Smooth muscle cell (in vitro differentiated cells): ENCODE measurements around the gene PRKAR1B. TPM values are rescaled to one million over a fixed set of nuclear protein-coding genes. Genes with fewer than 3 reads are reported as not detected.
"Not testable (repeated sequence)": the region's sequence is repeated elsewhere in the genome, so short reads cannot be mapped to it uniquely, and the experiment has no call there.

Source experiments
- DNase-seq: peaks from one replicate; lab custom pipeline; 2025; ENCODE audit not compliant: unreplicated experiment; lab: John Stamatoyannopoulos, UW
- H2AFZ ChIP-seq: fragments of 200-600 bp; sonication (generic); 2 replicates; pipeline ENCODE4 v1.6.0; 2016; ENCODE audit warnings: antibody characterized with exemption, low read depth, mild to moderate bottlenecking
- H3F3A ChIP-seq: fragments of 200-600 bp; sonication (generic); 2 replicates; pipeline ENCODE4 v1.6.0; 2017; ENCODE audit warnings: antibody characterized with exemption, low read depth
- H3K27ac ChIP-seq: fragments of 200-600 bp; sonication (generic); 2 replicates; pipeline ENCODE4 v1.5.1; 2016; ENCODE audit warnings: low read depth, mild to moderate bottlenecking
- H3K27me3 ChIP-seq: fragments of 200-600 bp; sonication (generic); 2 replicates; pipeline ENCODE4 v1.6.1; 2016; ENCODE audit warnings: low read depth, mild to moderate bottlenecking
- H3K36me3 ChIP-seq: fragments of 200-600 bp; sonication (generic); 2 replicates; pipeline ENCODE4 v1.5.1; 2016; ENCODE audit warnings: low read depth
- H3K4me1 ChIP-seq: fragments of 200-600 bp; sonication (generic); 2 replicates; pipeline ENCODE4 v1.5.1; 2016; ENCODE audit warnings: low read depth
- H3K4me2 ChIP-seq: fragments of 200-600 bp; sonication (generic); 2 replicates; pipeline ENCODE4 v1.6.0; 2016; ENCODE audit warnings: mild to moderate bottlenecking
- H3K4me3 ChIP-seq: fragments of 200-600 bp; sonication (generic); 2 replicates; pipeline ENCODE4 v1.5.1; 2016; ENCODE audit warnings: mild to moderate bottlenecking
- H3K79me2 ChIP-seq: fragments of 200-600 bp; sonication (generic); 2 replicates; pipeline ENCODE4 v1.6.0; 2016; ENCODE audit warnings: low read depth, mild to moderate bottlenecking
- H3K9ac ChIP-seq: fragments of 200-600 bp; sonication (generic); 2 replicates; pipeline ENCODE4 v1.6.0; 2016; ENCODE audit warnings: low read depth
- H3K9me3 ChIP-seq: fragments of 200-600 bp; sonication (generic); replicated peaks from 2 replicates; pipeline ENCODE4 v1.5.1; 2016; ENCODE audit warnings: low read depth
- H4K20me1 ChIP-seq: fragments of 200-600 bp; sonication (generic); 2 replicates; pipeline ENCODE4 v1.6.0; 2016; ENCODE audit warnings: low read depth
- CTCF ChIP-seq: fragments of 200-600 bp; sonication (generic); IDR thresholded peaks from 2 replicates; pipeline ENCODE4 v1.5.1; 2017; ENCODE audit warnings: borderline replicate concordance, mild to moderate bottlenecking, antibody characterized with exemption; ENCODE audit not compliant: insufficient read depth, poor library complexity, severe bottlenecking
- WGBS: methylation state at CpG from one replicate; pipeline ENCODE4 v1.1.7; 2016; ENCODE audit warnings: low lambda C conversion rate; 5-methylcytosine and 5-hydroxymethylcytosine counted together
- polyA plus RNA-seq: library from polyadenylated mRNA; unstranded; fragments of >200 nt; fragmentation: Nextera tagmentation; extraction: Ambion mirVana; gene quantifications from 2 replicates; pipeline ENCODE4 v1.2.1, GENCODE V29; 2016
- total RNA-seq: library from RNA; depleted of rRNA; stranded (reverse); fragments of >200 nt; gene quantifications from 2 replicates; pipeline ENCODE4 v1.2.3, GENCODE V29; 2014

Gene PRKAR1B
- total and polyA plus RNA-seq, 2 experiments from 2014 or later, result 5.3 to 10.1 TPM

DNA sequence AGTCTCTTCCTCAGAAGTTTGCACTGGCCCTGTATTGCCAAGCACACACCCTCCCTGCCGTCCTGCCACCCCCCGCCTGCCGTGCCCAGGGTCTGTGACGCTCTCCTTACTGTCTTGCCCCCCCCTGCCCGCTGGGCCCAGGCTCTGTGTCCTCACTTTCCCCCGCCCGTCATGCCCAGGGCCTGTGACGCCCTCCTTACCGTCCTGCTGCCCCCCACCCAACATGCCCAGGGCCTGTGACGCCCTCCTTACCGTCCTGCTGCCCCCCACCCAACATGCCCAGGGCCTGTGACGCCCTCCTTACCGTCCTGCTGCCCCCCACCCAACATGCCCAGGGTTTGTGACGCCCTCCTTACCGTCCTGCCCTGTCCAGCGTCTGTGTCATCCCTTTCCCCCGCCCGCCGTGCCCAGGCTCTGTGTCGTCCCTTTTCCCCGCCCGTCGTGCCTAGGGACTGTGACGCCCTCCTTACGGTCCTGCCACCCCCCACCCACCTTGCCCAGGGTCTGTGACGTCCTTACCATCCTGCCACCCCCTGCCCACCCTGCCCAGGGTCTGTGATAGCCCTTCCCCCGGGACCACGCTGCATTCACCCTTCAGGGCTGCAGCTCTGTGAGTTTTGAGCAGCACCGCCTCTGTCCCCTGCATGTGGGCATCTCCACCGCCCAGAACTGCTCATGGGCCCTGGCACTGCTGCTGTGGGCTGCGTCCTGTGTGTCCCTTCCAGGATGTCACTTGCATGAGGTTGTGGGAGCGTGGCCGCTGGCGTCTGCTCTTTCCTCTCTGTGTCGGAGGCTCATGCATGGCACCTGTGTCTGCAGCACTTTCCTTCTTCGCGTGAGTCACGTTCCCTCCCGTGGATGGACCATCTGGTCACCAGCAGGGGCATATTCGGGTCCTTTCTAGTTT lies 19.3 kb upstream of the PRKAR1B start:
- H3K4me1 ChIP-seq, result no peaks in the 10 kb centered on the region
- no peaks in the 10 kb centered on the region for H3K9me3 ChIP-seq
- WGBS, result 91% methylated on average over 31 of the region's 40 CpGs
- no peaks in the 10 kb centered on the region for H3K79me2 ChIP-seq
- no peak overlapping the region for H2AFZ ChIP-seq
- H3K36me3 ChIP-seq, result no peaks in the 10 kb centered on the region
- H4K20me1 ChIP-seq, result peaks cover 12% of the 10 kb centered on the region
- H3K4me2 ChIP-seq, result no peak overlapping the region
- no peak for TF ChIP-seq CTCF
- H3K4me3 ChIP-seq, result no peak overlapping the region
- no peaks in the 10 kb centered on the region for H3F3A ChIP-seq
- H3K27ac ChIP-seq, result no peak overlapping the region
- DNase-seq, result no peak
- H3K27me3 ChIP-seq, result no peaks in the 10 kb centered on the region
- H3K9ac ChIP-seq, result no peak overlapping the region

GRCh38 chr7:745431-746154 lies 18.5 kb upstream of the PRKAR1B start:
- Histone ChIP-seq H3K4me3 (no peak overlapping the region), H3K9me3 (no peaks in the 10 kb centered on the region), H3K4me2 (no peak overlapping the region), H3K9ac (no peak overlapping the region), H3K79me2 (no peaks in the 10 kb centered on the region), H3K4me1 (no peaks in the 10 kb centered on the region), H2AFZ (no peak overlapping the region), H3K27me3 (no peaks in the 10 kb centered on the region), H4K20me1 (peaks cover 12% of the 10 kb centered on the region), H3K36me3 (no peaks in the 10 kb centered on the region), H3F3A (no peaks in the 10 kb centered on the region), H3K27ac (no peak overlapping the region)
- DNase-seq, result no peak
- 97% methylated on average over 23 of the region's 23 CpGs for WGBS
- TF ChIP-seq CTCF, result no peak

DNA sequence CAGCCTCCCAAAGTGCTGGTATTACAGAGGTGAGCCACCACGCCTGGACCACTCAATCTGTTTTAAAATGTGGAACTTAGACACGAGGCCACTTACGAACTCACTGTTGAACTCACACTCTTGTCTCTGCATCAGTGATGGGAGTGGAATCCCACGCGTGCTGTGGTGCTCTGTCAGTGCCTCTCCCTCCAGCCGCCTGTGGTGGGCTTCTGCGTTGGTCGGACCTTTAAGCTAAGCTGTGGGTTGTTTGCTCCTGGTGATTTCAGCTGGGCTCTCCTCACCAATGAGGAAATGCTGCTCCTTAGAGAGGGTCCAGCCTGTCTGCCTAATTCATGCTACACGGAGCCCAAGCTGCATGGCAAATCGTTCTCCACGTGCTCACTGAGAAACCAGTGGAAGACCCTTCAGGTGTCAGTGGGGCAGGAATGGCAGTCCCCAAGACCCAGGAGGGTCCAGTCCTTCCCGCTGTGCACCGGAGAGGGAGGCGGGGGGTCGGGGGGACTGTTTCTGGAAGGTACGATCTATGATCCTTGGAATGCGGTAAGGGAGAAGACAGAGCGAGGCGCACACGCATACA lies 17.9 kb upstream of the PRKAR1B start:
- Histone ChIP-seq H3K36me3 (no peaks in the 10 kb centered on the region), H2AFZ (no peak overlapping the region), H3K9me3 (no peaks in the 10 kb centered on the region), H3K27me3 (no peaks in the 10 kb centered on the region), H3K4me1 (no peaks in the 10 kb centered on the region), H3K79me2 (no peaks in the 10 kb centered on the region), H3K4me2 (no peak overlapping the region), H3K9ac (no peak overlapping the region), H3F3A (no peaks in the 10 kb centered on the region), H4K20me1 (peaks cover 12% of the 10 kb centered on the region), H3K27ac (no peak overlapping the region), H3K4me3 (no peak overlapping the region)
- 99% methylated on average over 19 of the region's 20 CpGs for WGBS
- no peak for DNase-seq
- TF ChIP-seq CTCF, result no peak

- H3K27me3 ChIP-seq, H3K9ac ChIP-seq, DNase-seq, H3K27ac ChIP-seq, H3K4me3 ChIP-seq, H3K9me3 ChIP-seq, H3K4me2 ChIP-seq, H3K4me1 ChIP-seq, H2AFZ ChIP-seq, H3K79me2 ChIP-seq, H3K36me3 ChIP-seq, H3F3A ChIP-seq: not testable (repeated sequence)
- H4K20me1 ChIP-seq, result peaks cover 13% of the 10 kb centered on the region
- WGBS, result 92% methylated on average over 5 of the region's 5 CpGs
Observed at GRCh38 chr7:744128-744520, 17.0 kb upstream of the PRKAR1B start.

GRCh38 chr7:743341-744127 lies 16.5 kb upstream of the PRKAR1B start:
- not testable (repeated sequence) for H3F3A ChIP-seq, H3K27ac ChIP-seq, H3K4me2 ChIP-seq, H3K9ac ChIP-seq, DNase-seq, H3K27me3 ChIP-seq, H3K4me3 ChIP-seq, H3K9me3 ChIP-seq, H3K4me1 ChIP-seq, H2AFZ ChIP-seq, H3K79me2 ChIP-seq, H3K36me3 ChIP-seq
- WGBS, result 86% methylated on average over 14 of the region's 14 CpGs
- H4K20me1 ChIP-seq, result peaks cover 17% of the 10 kb centered on the region
